Esophagus muscularis mucosa (tissue), 3 donors: ENCODE results near the gene DPYD.

ENCODE experiments used
- EP300 ChIP-seq: sonication (generic); formaldehyde crosslinking; IDR thresholded peaks from one replicate; pipeline ENCODE4 v1.6.1; 2017; ENCODE audit warnings: antibody characterized with exemption
- TF ChIP-seq, protein P1 (sequence below), 3 experiments: fragments of 200-600 bp in 2 of 3; fragments of 450-650 bp in 1 of 3; sonication (generic) in 2 of 3; IDR thresholded peaks; one replicate each; pipeline ENCODE4 v1.5.1; 2017 to 2019; ENCODE audit warnings: antibody characterized with exemption in 3 of 3, mild to moderate bottlenecking in 2 of 3, moderate library complexity in 1 of 3

DNA sequence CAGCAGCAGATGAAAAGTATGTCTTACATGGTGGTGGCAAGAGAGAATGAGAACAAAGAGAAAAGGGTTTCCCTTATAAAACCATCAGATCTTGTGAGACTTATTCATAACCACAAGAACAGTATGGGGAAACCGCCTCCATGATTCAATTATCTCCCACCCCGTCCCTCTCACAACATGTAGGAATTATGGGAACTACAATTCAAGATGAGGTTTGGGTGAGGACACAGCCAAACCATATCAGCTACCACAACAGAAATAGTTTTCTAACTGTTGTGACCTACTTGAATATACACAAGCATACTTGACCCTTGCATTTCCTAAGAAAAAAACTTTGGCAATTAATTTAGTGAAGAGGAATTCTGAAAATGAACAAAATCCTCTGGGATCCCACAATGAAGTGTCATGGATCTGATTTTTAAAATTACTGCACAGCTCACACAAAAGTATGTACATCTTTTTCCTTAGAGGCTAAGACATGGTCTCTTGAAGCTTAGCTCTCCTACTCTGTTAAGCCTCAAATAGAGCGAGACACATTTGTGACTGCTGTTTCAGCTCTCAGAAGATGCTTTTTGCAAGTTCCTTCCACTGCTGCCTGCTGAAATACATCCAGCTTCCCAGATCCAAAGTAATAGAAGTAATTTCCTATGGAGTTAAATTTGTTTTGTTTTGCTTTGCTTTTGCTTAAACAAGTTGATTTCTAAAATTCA is 265.8 kb downstream of the DPYD start:
- TF ChIP-seq, protein P1, sequence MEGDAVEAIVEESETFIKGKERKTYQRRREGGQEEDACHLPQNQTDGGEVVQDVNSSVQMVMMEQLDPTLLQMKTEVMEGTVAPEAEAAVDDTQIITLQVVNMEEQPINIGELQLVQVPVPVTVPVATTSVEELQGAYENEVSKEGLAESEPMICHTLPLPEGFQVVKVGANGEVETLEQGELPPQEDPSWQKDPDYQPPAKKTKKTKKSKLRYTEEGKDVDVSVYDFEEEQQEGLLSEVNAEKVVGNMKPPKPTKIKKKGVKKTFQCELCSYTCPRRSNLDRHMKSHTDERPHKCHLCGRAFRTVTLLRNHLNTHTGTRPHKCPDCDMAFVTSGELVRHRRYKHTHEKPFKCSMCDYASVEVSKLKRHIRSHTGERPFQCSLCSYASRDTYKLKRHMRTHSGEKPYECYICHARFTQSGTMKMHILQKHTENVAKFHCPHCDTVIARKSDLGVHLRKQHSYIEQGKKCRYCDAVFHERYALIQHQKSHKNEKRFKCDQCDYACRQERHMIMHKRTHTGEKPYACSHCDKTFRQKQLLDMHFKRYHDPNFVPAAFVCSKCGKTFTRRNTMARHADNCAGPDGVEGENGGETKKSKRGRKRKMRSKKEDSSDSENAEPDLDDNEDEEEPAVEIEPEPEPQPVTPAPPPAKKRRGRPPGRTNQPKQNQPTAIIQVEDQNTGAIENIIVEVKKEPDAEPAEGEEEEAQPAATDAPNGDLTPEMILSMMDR (IDR thresholded peaks at IDR 0.05) = no peak
- TF ChIP-seq EP300 = no peak
